CD4-positive, alpha-beta T cell treated with Interleukin-21 for 1 hour (primary cell): Measurements from ENCODE around the gene PEX5L.

Experiments
- DNase-seq: peaks from one replicate; pipeline ENCODE4 v3.0.0-alpha.2; 2020

Gene PEX5L

GRCh38 chr3:179765396-179765795, 271.3 kb downstream of the PEX5L start:
- DNase-seq, result no peak

DNA sequence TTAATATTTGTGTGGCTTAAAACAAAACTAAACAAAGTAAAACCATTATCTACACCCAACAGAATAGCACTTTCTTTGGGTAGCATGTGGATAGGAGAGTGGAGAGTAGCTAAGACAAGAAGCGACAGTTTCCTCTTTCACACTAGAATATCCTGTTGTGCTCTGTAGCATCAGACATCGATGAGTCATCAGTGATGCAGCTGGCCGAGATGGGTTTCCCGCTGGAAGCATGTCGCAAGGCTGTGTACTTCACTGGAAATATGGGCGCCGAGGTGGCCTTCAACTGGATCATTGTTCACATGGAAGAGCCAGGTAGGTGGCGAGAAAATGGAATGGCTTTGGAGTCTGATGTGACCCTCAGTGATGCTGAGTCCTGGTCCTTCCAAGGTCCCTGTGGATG, 275.8 kb downstream of the PEX5L start:
- no peak for DNase-seq

DNA sequence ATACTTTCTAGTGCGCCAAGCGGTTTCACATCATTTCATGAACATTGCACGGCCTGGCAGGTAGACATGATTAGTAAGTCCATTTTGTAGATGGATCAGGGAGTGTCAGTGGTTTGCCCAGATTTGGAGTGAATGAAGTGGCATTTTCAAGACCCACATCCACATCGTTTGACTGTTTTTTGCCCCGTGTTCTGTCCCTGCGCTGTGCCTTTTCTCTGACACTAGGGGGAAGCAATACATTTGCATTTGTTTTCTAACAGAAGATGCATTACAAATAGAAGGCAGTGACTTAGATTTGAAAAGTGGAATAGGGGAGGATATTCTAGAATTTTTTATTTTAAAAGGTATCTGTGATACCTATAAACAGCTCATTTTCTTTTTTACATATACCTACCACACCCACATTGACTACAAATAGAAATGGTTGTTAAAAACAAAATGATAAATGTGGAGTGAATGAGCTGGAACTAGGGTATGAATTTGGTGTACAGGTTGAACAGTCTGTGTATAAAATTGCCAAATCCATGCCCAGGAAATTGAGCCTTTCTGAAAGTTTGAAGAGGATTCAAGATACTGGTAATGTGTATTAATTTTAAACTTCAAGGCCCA, 285.9 kb downstream of the PEX5L start:
- DNase-seq, result no peak

DNA sequence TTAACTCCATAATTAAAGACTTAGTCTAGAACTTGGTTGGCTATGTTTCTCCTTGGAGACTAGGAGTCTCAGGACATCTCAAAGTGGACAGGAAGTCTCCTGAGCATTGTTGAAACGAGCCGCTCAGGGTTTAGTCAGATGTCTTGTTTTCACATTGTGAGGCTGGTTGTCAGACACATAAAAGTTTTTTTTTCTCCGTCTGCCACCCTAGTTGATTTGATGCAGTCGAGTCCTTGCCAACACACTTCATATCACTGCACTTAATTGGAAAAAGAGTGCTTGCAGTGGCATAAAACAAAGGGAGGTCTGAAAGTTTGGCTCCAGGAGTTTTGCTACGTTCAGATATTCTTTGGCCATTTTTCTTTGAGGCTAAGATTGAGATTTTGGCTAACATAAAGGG, 291.0 kb downstream of the PEX5L start:
- DNase-seq, result no peak

DNA sequence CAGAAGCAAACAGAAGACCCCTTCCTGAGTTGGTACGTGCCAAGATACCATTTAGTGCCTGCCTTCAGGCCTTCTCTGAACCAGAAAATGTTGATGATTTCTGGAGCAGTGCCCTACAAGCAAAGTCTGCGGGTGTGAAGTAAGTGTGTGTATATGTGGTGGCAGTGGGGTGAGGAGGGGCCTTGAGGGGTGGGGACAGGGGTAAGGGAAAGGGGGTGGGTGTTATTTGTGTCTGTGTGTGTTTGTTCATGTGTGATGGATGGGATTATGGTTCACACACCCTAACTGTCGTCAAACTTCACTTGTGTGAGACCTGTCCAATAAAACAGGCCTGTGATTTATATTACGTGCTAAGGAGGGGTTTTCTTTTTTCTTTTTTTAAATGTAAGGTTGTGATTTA, 291.7 kb downstream of the PEX5L start:
- no peak for DNase-seq
